ENCODE results near the gene ATP6V0D1.
A peak's percentile ranks its signal among the peaks of the same experiment; 100 is the strongest.

Gene ATP6V0D1

DNA sequence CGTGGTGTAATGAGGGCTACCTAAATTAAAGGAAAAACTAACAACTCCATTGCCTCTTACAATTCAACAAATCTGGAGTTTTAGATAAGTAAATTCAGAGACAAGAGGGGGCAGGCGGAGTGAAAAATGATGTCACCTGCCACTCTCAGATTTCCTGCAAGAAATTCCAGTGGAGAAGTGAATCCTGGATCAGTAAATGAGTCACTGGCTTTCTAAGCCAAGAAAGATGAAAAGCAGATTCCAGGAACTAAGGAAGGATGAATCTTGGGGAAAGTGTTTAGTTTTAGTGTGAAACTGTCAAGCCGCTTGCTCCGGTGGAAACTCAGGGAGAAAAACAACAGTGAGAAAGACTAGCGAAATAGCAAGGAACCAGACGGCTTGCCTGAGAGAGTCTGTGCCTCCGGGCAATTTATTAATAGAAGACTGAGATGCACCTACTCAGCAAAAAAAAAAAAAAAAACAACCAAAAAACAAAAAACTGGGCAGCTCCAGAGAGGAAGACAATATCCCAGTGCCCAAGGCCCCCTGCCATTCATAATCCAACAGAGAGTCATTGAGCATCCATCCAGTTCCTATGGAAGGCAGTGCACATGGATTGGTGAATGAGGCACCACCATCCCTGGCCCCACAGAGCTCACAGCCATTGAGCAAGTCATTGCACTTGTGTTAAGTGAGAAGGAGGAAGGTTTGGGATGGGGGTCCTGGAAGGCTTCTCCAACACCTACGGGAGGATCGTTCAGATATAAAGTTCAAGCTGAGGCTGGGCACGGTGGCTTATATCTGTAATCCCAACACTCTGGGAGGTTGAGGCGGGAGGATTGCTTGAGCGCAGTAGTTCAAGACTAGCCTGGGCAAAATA is 35.6 kb upstream of the ATP6V0D1 start:
- Histone ChIP-seq H3K9me3 (ENCODE audit: control insufficient read depth, insufficient read depth, low read depth, low read length) (no peaks in the 10 kb centered on the region), H3K4me1 (ENCODE audit: control insufficient read depth, insufficient read depth, low read length) (no peaks in the 10 kb centered on the region), H3K36me3 (ENCODE audit: control insufficient read depth in 2 of 2, insufficient read depth in 1 of 2, low read length in 2 of 2) (no peaks in the 10 kb centered on the region), H3K27ac (ENCODE audit: extremely low read depth, low read depth, low read length) (no peak overlapping the region), H3K4me3 (ENCODE audit: low read depth, low read length) (no peak overlapping the region)
- ChIA-PET POLR2A (interaction anchor here (0.5 to 1.3 kb wide), 4 partner anchors 36 to 268 kb away, joined by 3 read pairs; partner anchors contain the start of genes ACD, ATP6V0D1 and HSD11B2), CTCF (interaction anchor here (0.6 to 5.6 kb wide), 24 partner anchors 10 to 563 kb away, joined by 3 to 92 read pairs (median 3); partner anchors contain the start of genes ATP6V0D1 and CARMIL2)
- TF ChIP-seq ZSCAN30 (tag by site-specific recombination; IDR thresholded peaks at IDR 0.05) (no peak), IKZF3 (tag by site-specific recombination; IDR thresholded peaks at IDR 0.05) (no peak), ZBTB17 (tag by site-specific recombination; IDR thresholded peaks at IDR 0.05) (peak; percentile 8; the same call in 1 of the 2 replicates), GLI2 (tag by site-specific recombination; IDR thresholded peaks at IDR 0.05; ENCODE audit: borderline replicate concordance, low read depth) (no peak), ZNF394 (tag by site-specific recombination; IDR thresholded peaks at IDR 0.05; ENCODE audit: borderline replicate concordance) (no peak), PRDM1 (tag by site-specific recombination; IDR thresholded peaks at IDR 0.05) (peak; percentile 92), ZNF561 (tag by site-specific recombination; IDR thresholded peaks at IDR 0.05; ENCODE audit: borderline replicate concordance) (no peak), ZNF621 (tag by site-specific recombination; IDR thresholded peaks at IDR 0.05) (no peak), ZNF629 (tag by site-specific recombination; IDR thresholded peaks at IDR 0.05) (no peak)
- TF ChIP-seq, protein P1, sequence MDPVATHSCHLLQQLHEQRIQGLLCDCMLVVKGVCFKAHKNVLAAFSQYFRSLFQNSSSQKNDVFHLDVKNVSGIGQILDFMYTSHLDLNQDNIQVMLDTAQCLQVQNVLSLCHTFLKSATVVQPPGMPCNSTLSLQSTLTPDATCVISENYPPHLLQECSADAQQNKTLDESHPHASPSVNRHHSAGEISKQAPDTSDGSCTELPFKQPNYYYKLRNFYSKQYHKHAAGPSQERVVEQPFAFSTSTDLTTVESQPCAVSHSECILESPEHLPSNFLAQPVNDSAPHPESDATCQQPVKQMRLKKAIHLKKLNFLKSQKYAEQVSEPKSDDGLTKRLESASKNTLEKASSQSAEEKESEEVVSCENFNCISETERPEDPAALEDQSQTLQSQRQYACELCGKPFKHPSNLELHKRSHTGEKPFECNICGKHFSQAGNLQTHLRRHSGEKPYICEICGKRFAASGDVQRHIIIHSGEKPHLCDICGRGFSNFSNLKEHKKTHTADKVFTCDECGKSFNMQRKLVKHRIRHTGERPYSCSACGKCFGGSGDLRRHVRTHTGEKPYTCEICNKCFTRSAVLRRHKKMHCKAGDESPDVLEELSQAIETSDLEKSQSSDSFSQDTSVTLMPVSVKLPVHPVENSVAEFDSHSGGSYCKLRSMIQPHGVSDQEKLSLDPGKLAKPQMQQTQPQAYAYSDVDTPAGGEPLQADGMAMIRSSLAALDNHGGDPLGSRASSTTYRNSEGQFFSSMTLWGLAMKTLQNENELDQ (tag by site-specific recombination; IDR thresholded peaks at IDR 0.05; ENCODE audit: low read depth) = no peak
- TF ChIP-seq, protein P2, sequence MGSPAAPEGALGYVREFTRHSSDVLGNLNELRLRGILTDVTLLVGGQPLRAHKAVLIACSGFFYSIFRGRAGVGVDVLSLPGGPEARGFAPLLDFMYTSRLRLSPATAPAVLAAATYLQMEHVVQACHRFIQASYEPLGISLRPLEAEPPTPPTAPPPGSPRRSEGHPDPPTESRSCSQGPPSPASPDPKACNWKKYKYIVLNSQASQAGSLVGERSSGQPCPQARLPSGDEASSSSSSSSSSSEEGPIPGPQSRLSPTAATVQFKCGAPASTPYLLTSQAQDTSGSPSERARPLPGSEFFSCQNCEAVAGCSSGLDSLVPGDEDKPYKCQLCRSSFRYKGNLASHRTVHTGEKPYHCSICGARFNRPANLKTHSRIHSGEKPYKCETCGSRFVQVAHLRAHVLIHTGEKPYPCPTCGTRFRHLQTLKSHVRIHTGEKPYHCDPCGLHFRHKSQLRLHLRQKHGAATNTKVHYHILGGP (tag by site-specific recombination; IDR thresholded peaks at IDR 0.05) = no peak

DNA sequence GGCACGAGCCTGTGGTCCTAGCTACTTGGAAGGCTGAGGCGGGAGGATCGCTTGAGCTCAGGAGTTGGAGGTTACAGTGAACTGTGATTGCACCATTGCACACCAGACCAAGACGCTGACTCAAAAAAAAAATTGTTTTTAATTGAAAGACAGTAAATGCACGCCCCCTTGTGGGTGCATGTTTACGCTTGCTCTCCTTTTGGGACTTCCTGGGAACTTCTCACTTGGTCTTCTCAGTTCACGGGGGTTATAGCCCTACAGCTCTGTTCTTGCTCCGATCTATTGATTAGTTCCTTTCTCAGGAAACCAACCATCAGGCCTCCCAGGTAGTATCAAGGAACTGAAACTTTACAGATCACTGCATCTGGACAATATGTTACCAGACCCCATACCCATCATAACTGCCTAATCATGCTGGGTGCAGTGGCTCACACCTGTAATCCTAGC is 33.4 kb upstream of the ATP6V0D1 start:
- Histone ChIP-seq H3K27ac (ENCODE audit: extremely low read depth, low read depth, low read length) (no peak overlapping the region), H3K36me3 (ENCODE audit: control insufficient read depth in 2 of 2, insufficient read depth in 1 of 2, low read length in 2 of 2) (no peaks in the 10 kb centered on the region), H3K9me3 (ENCODE audit: control insufficient read depth, insufficient read depth, low read depth, low read length) (no peaks in the 10 kb centered on the region), H3K4me1 (ENCODE audit: control insufficient read depth, insufficient read depth, low read length) (no peaks in the 10 kb centered on the region), H3K4me3 (ENCODE audit: low read depth, low read length) (no peak overlapping the region)
- ChIA-PET POLR2A (interaction anchor here (0.6 kb wide), 1 partner anchor 361 kb away, joined by 4 read pairs; no protein-coding TSS in a partner anchor), CTCF (interaction anchor here (0.6 to 5.6 kb wide), 26 partner anchors 8 to 659 kb away, joined by 3 to 92 read pairs (median 4); partner anchors contain the start of genes ACD and ATP6V0D1)
- TF ChIP-seq, protein P3, sequence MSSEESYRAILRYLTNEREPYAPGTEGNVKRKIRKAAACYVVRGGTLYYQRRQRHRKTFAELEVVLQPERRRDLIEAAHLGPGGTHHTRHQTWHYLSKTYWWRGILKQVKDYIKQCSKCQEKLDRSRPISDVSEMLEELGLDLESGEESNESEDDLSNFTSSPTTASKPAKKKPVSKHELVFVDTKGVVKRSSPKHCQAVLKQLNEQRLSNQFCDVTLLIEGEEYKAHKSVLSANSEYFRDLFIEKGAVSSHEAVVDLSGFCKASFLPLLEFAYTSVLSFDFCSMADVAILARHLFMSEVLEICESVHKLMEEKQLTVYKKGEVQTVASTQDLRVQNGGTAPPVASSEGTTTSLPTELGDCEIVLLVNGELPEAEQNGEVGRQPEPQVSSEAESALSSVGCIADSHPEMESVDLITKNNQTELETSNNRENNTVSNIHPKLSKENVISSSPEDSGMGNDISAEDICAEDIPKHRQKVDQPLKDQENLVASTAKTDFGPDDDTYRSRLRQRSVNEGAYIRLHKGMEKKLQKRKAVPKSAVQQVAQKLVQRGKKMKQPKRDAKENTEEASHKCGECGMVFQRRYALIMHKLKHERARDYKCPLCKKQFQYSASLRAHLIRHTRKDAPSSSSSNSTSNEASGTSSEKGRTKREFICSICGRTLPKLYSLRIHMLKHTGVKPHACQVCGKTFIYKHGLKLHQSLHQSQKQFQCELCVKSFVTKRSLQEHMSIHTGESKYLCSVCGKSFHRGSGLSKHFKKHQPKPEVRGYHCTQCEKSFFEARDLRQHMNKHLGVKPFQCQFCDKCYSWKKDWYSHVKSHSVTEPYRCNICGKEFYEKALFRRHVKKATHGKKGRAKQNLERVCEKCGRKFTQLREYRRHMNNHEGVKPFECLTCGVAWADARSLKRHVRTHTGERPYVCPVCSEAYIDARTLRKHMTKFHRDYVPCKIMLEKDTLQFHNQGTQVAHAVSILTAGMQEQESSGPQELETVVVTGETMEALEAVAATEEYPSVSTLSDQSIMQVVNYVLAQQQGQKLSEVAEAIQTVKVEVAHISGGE (tag by site-specific recombination; conservative IDR thresholded peaks at IDR 0.05; ENCODE audit: low read depth) = 0 out of 2 replicates have a peak, but pooled peaks have one; percentile 14
- TF ChIP-seq, protein P4, sequence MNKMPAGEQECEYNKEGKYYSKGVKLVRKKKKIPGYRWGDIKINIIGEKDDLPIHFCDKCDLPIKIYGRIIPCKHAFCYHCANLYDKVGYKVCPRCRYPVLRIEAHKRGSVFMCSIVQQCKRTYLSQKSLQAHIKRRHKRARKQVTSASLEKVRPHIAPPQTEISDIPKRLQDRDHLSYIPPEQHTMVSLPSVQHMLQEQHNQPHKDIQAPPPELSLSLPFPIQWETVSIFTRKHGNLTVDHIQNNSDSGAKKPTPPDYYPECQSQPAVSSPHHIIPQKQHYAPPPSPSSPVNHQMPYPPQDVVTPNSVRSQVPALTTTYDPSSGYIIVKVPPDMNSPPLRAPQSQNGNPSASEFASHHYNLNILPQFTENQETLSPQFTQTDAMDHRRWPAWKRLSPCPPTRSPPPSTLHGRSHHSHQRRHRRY (tag by site-specific recombination; IDR thresholded peaks at IDR 0.05) = no peak
- TF ChIP-seq ZNF560 (tag by site-specific recombination; IDR thresholded peaks at IDR 0.05; ENCODE audit: borderline replicate concordance) = no peak
- TF ChIP-seq SCRT1 (tag by site-specific recombination; IDR thresholded peaks at IDR 0.05; ENCODE audit: borderline replicate concordance) = no peak
- TF ChIP-seq KLF1 (tag by site-specific recombination; IDR thresholded peaks at IDR 0.05) = no peak
- no peak for TF ChIP-seq ZBTB8A (tag by site-specific recombination; IDR thresholded peaks at IDR 0.05)
- no peak for TF ChIP-seq ZNF138 (tag by site-specific recombination; IDR thresholded peaks at IDR 0.05; ENCODE audit: borderline replicate concordance)
- TF ChIP-seq ZNF155 (tag by site-specific recombination; IDR thresholded peaks at IDR 0.05) = no peak
- TF ChIP-seq ZNF777 (tag by site-specific recombination; IDR thresholded peaks at IDR 0.05; ENCODE audit: borderline replicate concordance) = no peak
- TF ChIP-seq ZNF558 (tag by site-specific recombination; IDR thresholded peaks at IDR 0.05) = no peak
- no peak for TF ChIP-seq ZNF214 (tag by site-specific recombination; IDR thresholded peaks at IDR 0.05; ENCODE audit: borderline replicate concordance)
- TF ChIP-seq, protein P5, sequence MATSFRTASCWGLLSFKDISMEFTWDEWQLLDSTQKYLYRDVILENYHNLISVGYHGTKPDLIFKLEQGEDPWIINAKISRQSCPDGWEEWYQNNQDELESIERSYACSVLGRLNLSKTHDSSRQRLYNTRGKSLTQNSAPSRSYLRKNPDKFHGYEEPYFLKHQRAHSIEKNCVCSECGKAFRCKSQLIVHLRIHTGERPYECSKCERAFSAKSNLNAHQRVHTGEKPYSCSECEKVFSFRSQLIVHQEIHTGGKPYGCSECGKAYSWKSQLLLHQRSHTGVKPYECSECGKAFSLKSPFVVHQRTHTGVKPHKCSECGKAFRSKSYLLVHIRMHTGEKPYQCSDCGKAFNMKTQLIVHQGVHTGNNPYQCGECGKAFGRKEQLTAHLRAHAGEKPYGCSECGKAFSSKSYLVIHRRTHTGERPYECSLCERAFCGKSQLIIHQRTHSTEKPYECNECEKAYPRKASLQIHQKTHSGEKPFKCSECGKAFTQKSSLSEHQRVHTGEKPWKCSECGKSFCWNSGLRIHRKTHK (tag by site-specific recombination; IDR thresholded peaks at IDR 0.05) = no peak
- TF ChIP-seq PRDM1 (tag by site-specific recombination; IDR thresholded peaks at IDR 0.05) = no peak
